ENCODE results near the gene KCTD7.
"Not testable (repeated sequence)": the region's sequence is repeated elsewhere in the genome, so short reads cannot be mapped to it uniquely, and the experiment has no call there.

KCTD7 gene

GRCh38 chr7:66609176-66609575 is 19.5 kb upstream of the KCTD7 start:
- TF ChIP-seq ZNF565 (CRISPR knock-in tag; conservative IDR thresholded peaks at IDR 0.05; ENCODE audit: low read depth) (no peak), GLIS3 (CRISPR knock-in tag; IDR thresholded peaks at IDR 0.05) (no peak), ESRRG (CRISPR knock-in tag; IDR thresholded peaks at IDR 0.05) (no peak), CSRNP3 (CRISPR knock-in tag; IDR thresholded peaks at IDR 0.05) (no peak), PPARA (CRISPR knock-in tag; IDR thresholded peaks at IDR 0.05; ENCODE audit: borderline replicate concordance) (no peak), PATZ1 (CRISPR knock-in tag; IDR thresholded peaks at IDR 0.05; ENCODE audit: borderline replicate concordance) (no peak), TCF4 (CRISPR knock-in tag; IDR thresholded peaks at IDR 0.05; ENCODE audit: borderline replicate concordance) (no peak), BACH2 (CRISPR knock-in tag; IDR thresholded peaks at IDR 0.05; ENCODE audit: borderline replicate concordance) (no peak), SNAI2 (CRISPR knock-in tag; IDR thresholded peaks at IDR 0.05) (no peak), TSHZ2 (CRISPR knock-in tag; IDR thresholded peaks at IDR 0.05) (no peak), ZC3H10 (CRISPR knock-in tag; IDR thresholded peaks at IDR 0.05) (no peak)
- ATAC-seq: no peak

- not testable (repeated sequence) for ATAC-seq
Measured at GRCh38 chr7:66614596-66614995, 14.1 kb upstream of the KCTD7 start.

GRCh38 chr7:66615699-66616098 is 13.0 kb upstream of the KCTD7 start:
- no peak for ATAC-seq
- TF ChIP-seq ZNF70 (CRISPR knock-in tag; IDR thresholded peaks at IDR 0.05): no peak
- TF ChIP-seq CSRNP3 (CRISPR knock-in tag; IDR thresholded peaks at IDR 0.05): no peak
- no peak for TF ChIP-seq ZNF565 (CRISPR knock-in tag; conservative IDR thresholded peaks at IDR 0.05; ENCODE audit: low read depth)
- TF ChIP-seq CSDC2 (CRISPR knock-in tag; IDR thresholded peaks at IDR 0.05): no peak
- TF ChIP-seq GLIS3 (CRISPR knock-in tag; IDR thresholded peaks at IDR 0.05): no peak
- TF ChIP-seq ZNF8 (CRISPR knock-in tag; IDR thresholded peaks at IDR 0.05): no peak
- no peak for TF ChIP-seq RARB (CRISPR knock-in tag; IDR thresholded peaks at IDR 0.05)

GRCh38 chr7:66617295-66617694 is 11.4 kb upstream of the KCTD7 start:
- no peak for TF ChIP-seq ZNF565 (CRISPR knock-in tag; conservative IDR thresholded peaks at IDR 0.05; ENCODE audit: low read depth)
- no peak for TF ChIP-seq GLIS3 (CRISPR knock-in tag; IDR thresholded peaks at IDR 0.05)
- TF ChIP-seq ZFP3 (CRISPR knock-in tag; IDR thresholded peaks at IDR 0.05): no peak
- no peak for TF ChIP-seq ZNF70 (CRISPR knock-in tag; IDR thresholded peaks at IDR 0.05)
- no peak for TF ChIP-seq ZC3H10 (CRISPR knock-in tag; IDR thresholded peaks at IDR 0.05)
- TF ChIP-seq TCF4 (CRISPR knock-in tag; IDR thresholded peaks at IDR 0.05; ENCODE audit: borderline replicate concordance): no peak
- no peak for TF ChIP-seq ESRRG (CRISPR knock-in tag; IDR thresholded peaks at IDR 0.05)
- no peak for TF ChIP-seq PPARA (CRISPR knock-in tag; IDR thresholded peaks at IDR 0.05; ENCODE audit: borderline replicate concordance)
- TF ChIP-seq ZFP30 (CRISPR knock-in tag; IDR thresholded peaks at IDR 0.05): no peak
- no peak for TF ChIP-seq POU6F1 (CRISPR knock-in tag; IDR thresholded peaks at IDR 0.05; ENCODE audit: borderline replicate concordance, low read depth)
- no peak for TF ChIP-seq BACH2 (CRISPR knock-in tag; IDR thresholded peaks at IDR 0.05; ENCODE audit: borderline replicate concordance)
- no peak for TF ChIP-seq TOX (CRISPR knock-in tag; IDR thresholded peaks at IDR 0.05; ENCODE audit: borderline replicate concordance)
- TF ChIP-seq OSR1 (CRISPR knock-in tag; IDR thresholded peaks at IDR 0.05): no peak
- no peak for TF ChIP-seq ARNTL (CRISPR knock-in tag; IDR thresholded peaks at IDR 0.05; ENCODE audit: borderline replicate concordance, low read depth)
- ATAC-seq: peak; percentile 88

- not testable (repeated sequence) for ATAC-seq
Measured at GRCh38 chr7:66619341-66619948, 9.2 kb upstream of the KCTD7 start.

Data from SK-N-SH treated with all-trans-retinoic acid at 6 μM for 48 hours (cell line).